ENCODE data around the gene CRYL1.

CRYL1 gene

DNA sequence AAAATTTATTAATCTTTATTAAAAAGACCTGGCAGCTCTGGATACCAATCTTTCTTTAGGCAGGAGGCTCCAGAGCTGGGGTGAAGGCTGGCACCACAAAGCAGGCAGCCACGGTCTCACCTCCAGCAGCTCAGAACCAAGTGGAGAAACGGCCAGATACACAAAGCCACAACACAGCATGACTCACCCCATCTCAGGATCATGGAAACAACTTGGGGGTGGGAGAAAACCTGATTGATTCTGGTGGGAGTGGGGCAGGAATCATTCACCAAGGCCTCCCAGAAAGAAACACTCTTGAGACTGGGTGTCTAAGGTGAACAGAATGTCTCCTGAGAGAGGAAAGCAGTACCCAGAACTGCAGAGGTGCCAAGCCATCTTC lies 64.2 kb downstream of the CRYL1 start:
- Histone ChIP-seq H3K4me1 (ENCODE audit: low read length) (no peaks in the 10 kb centered on the region), H3F3A (ENCODE audit: insufficient read depth, low read length) (no peaks in the 10 kb centered on the region), H2AFZ (ENCODE audit: low read length) (no peak overlapping the region), H3K9me3 (replicated peaks; ENCODE audit: insufficient read depth, low read length) (no peaks in the 10 kb centered on the region), H3K9ac (ENCODE audit: low read length) (no peak overlapping the region), H3K9me2 (replicated peaks; ENCODE audit: insufficient read depth, low read length) (no peaks in the 10 kb centered on the region), H3K36me3 (replicated peaks; ENCODE audit: insufficient read depth, low read length) (no peaks in the 10 kb centered on the region), H3K4me3 (ENCODE audit: low read length) (no peak overlapping the region), H3K4me2 (ENCODE audit: low read depth, low read length) (no peak overlapping the region), H3K27ac (ENCODE audit: low read length) (no peak overlapping the region), H3K27me3 (replicated peaks; ENCODE audit: insufficient read depth, low read length) (no peaks in the 10 kb centered on the region), H3K79me2 (ENCODE audit: low read length) (no peaks in the 10 kb centered on the region), H4K20me1 (ENCODE audit: insufficient read depth, low read length) (no peaks in the 10 kb centered on the region)
- DNase-seq = no peak
- no peak for TF ChIP-seq EZH2 (optimal IDR thresholded peaks at IDR 0.05; ENCODE audit: low read depth, low read length)

DNA sequence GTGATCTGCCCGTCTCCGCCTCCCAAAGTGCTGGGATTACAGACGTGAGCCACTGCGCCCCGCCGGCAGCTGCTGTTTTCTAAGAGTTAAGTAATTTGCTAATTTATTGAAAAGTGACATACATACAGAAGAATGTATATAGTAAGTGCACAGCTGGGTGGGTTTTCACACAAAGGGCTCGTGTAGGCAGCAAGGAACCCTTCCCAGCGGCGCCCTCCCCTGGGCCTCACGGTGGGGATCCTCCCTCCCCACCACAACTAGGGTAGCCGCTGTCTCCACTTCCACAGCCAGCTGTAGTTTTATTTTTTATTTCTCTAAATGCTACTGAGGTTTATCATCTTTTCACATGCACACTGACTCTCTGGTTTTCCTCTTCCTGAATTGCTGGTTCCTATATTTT lies 64.9 kb downstream of the CRYL1 start:
- Histone ChIP-seq H3K36me3 (replicated peaks; ENCODE audit: insufficient read depth, low read length) (no peaks in the 10 kb centered on the region), H3K4me1 (ENCODE audit: low read length) (no peaks in the 10 kb centered on the region), H3K9me2 (replicated peaks; ENCODE audit: insufficient read depth, low read length) (no peaks in the 10 kb centered on the region), H3K27me3 (replicated peaks; ENCODE audit: insufficient read depth, low read length) (no peaks in the 10 kb centered on the region), H3K79me2 (ENCODE audit: low read length) (no peaks in the 10 kb centered on the region), H3K4me3 (ENCODE audit: low read length) (no peak overlapping the region), H3K9me3 (replicated peaks; ENCODE audit: insufficient read depth, low read length) (no peaks in the 10 kb centered on the region), H3K27ac (ENCODE audit: low read length) (no peak overlapping the region), H3K4me2 (ENCODE audit: low read depth, low read length) (no peak overlapping the region), H3F3A (ENCODE audit: insufficient read depth, low read length) (no peaks in the 10 kb centered on the region), H4K20me1 (ENCODE audit: insufficient read depth, low read length) (no peaks in the 10 kb centered on the region), H3K9ac (ENCODE audit: low read length) (no peak overlapping the region), H2AFZ (ENCODE audit: low read length) (no peak overlapping the region)
- no peak for TF ChIP-seq EZH2 (optimal IDR thresholded peaks at IDR 0.05; ENCODE audit: low read depth, low read length)
- TF ChIP-seq, protein P1, sequence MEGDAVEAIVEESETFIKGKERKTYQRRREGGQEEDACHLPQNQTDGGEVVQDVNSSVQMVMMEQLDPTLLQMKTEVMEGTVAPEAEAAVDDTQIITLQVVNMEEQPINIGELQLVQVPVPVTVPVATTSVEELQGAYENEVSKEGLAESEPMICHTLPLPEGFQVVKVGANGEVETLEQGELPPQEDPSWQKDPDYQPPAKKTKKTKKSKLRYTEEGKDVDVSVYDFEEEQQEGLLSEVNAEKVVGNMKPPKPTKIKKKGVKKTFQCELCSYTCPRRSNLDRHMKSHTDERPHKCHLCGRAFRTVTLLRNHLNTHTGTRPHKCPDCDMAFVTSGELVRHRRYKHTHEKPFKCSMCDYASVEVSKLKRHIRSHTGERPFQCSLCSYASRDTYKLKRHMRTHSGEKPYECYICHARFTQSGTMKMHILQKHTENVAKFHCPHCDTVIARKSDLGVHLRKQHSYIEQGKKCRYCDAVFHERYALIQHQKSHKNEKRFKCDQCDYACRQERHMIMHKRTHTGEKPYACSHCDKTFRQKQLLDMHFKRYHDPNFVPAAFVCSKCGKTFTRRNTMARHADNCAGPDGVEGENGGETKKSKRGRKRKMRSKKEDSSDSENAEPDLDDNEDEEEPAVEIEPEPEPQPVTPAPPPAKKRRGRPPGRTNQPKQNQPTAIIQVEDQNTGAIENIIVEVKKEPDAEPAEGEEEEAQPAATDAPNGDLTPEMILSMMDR (IDR thresholded peaks at IDR 0.05; ENCODE audit: low read length) = no peak
- no peak for TF ChIP-seq EZH2phosphoT487 (IDR thresholded peaks at IDR 0.05; ENCODE audit: low read length)
- no peak for DNase-seq

DNA sequence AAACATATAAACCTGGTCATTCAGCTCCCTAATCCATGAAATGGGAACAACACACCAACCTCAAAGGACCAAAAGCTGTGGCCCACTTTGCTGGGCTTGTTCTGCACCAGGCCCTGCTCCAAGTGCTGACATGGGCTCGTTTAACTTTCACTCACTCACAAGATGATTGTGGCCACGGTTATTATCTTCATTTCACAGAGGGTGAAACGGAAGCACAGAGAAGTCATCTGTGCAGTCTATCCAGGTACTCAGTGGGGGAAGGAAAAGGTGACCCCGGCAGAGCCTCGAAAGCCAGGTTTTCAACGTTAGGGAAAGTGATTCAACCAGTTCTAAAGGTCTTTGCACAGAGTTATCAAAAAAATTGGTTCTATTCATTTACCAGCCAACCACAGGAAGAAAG lies 68.0 kb downstream of the CRYL1 start:
- no peak for DNase-seq
- TF ChIP-seq EZH2phosphoT487 (IDR thresholded peaks at IDR 0.05; ENCODE audit: low read length) = no peak
- no peak for TF ChIP-seq EZH2 (optimal IDR thresholded peaks at IDR 0.05; ENCODE audit: low read depth, low read length)
- TF ChIP-seq, protein P1 (IDR thresholded peaks at IDR 0.05; ENCODE audit: low read length) = no peak
- Histone ChIP-seq H3K79me2 (ENCODE audit: low read length) (no peaks in the 10 kb centered on the region), H3K9ac (ENCODE audit: low read length) (no peak overlapping the region), H3K4me2 (ENCODE audit: low read depth, low read length) (no peak overlapping the region), H3K36me3 (replicated peaks; ENCODE audit: insufficient read depth, low read length) (no peaks in the 10 kb centered on the region), H3K9me2 (replicated peaks; ENCODE audit: insufficient read depth, low read length) (no peaks in the 10 kb centered on the region), H3K27me3 (replicated peaks; ENCODE audit: insufficient read depth, low read length) (no peaks in the 10 kb centered on the region), H3K27ac (ENCODE audit: low read length) (no peak overlapping the region), H2AFZ (ENCODE audit: low read length) (no peak overlapping the region), H3K9me3 (replicated peaks; ENCODE audit: insufficient read depth, low read length) (no peaks in the 10 kb centered on the region), H3F3A (ENCODE audit: insufficient read depth, low read length) (no peaks in the 10 kb centered on the region), H4K20me1 (ENCODE audit: insufficient read depth, low read length) (no peaks in the 10 kb centered on the region), H3K4me3 (ENCODE audit: low read length) (no peak overlapping the region), H3K4me1 (ENCODE audit: low read length) (no peaks in the 10 kb centered on the region)

DNA sequence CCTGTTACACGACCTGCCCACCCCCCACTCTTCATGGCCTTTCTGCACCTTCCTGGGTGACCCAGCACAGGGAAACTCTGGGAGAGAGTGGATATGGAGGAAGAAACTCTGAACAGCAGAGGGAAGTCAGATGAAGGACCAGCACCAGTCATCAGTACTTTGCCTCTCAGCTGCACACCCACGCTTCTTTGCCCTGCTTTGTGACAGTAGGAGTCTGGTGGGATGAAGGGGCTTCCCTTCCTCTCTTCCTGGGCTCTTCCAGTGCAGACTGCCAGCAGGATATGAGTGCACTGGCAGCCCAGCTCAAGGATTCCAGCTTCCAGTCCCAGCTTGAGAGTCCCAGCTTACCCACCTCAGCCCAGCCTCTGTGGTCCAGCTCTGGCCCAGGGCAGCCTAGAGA lies 68.9 kb downstream of the CRYL1 start:
- no peak overlapping the region for H3K9ac ChIP-seq (ENCODE audit: low read length)

More for the DNA sequence above, 68.9 kb downstream of the CRYL1 start:
- no peak for DNase-seq
- H3K27ac ChIP-seq (ENCODE audit: low read length) = no peak overlapping the region
- H3K36me3 ChIP-seq (replicated peaks; ENCODE audit: insufficient read depth, low read length) = no peaks in the 10 kb centered on the region
- TF ChIP-seq EZH2 (optimal IDR thresholded peaks at IDR 0.05; ENCODE audit: low read depth, low read length) (no peak), EZH2phosphoT487 (IDR thresholded peaks at IDR 0.05; ENCODE audit: low read length) (no peak)
- TF ChIP-seq, protein P1 (IDR thresholded peaks at IDR 0.05; ENCODE audit: low read length) = no peak
- H3K79me2 ChIP-seq (ENCODE audit: low read length) = no peaks in the 10 kb centered on the region
- no peaks in the 10 kb centered on the region for H3K4me1 ChIP-seq (ENCODE audit: low read length)
- no peaks in the 10 kb centered on the region for H4K20me1 ChIP-seq (ENCODE audit: insufficient read depth, low read length)
- H3K4me3 ChIP-seq (ENCODE audit: low read length) = no peak overlapping the region
- H3F3A ChIP-seq (ENCODE audit: insufficient read depth, low read length) = no peaks in the 10 kb centered on the region
- H3K9me2 ChIP-seq (replicated peaks; ENCODE audit: insufficient read depth, low read length) = no peaks in the 10 kb centered on the region
- H3K4me2 ChIP-seq (ENCODE audit: low read depth, low read length) = no peak overlapping the region
- no peak overlapping the region for H2AFZ ChIP-seq (ENCODE audit: low read length)
- H3K27me3 ChIP-seq (replicated peaks; ENCODE audit: insufficient read depth, low read length) = no peaks in the 10 kb centered on the region
- H3K9me3 ChIP-seq (replicated peaks; ENCODE audit: insufficient read depth, low read length) = no peaks in the 10 kb centered on the region

All from MM.1S (cell line).